Measurements from ENCODE around the gene CEND1.

The CEND1 gene

DNA sequence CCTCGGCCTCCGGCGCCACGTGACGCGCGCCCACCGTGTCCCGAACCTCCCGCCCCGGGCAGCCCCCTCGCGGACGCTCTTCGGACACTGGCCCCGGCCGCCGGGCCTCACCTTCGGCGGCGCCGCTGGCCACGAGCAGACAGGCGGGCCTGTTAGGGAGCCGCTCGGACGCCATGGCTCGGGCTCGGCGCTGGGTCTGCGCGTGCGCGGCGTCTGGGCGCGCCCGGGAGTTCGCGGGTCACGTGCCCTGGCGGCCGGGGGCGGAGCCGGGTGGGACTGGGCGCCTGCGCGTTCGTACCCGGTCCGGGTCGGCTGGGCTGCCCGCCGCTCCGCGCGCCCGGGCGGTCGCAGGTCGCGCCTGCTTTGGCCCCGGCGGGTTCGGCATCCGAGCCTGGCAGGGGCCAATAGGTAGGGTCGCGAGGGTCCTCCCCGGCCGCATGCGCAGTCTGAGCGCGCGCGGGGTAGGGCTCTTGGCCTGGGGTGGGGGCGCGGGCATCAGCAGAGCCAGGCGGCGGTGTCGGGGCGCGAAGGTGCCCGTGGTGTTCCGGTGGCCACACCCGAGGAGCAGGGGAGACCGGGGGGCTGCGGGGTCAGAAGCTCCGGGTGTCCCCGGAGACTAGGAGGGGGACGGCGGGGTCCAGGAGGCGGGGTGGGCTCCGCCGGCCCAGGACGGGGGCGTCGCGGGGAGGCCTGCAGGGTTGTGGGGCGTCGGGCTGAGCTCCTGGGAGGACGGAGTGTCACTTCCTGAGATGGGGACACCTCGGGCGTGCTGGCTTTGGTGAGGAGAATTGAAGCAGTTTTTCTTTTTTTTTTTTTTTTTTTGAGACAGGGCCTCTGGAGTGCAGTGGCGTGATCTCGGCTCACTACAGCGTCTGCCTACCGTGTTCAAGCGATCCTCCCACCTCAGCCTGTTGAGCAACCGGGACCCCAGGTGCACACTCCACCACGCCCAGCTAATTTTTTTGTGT lies 12.3 kb downstream of the CEND1 start, which contains the start of gene GATD1:
TSS of gene GATD1 (minus strand) at position 200 of the 968 bp plus-strand sequence. CDS start at position 175, 25 bp downstream.
- DNase-seq: no peak

DNA sequence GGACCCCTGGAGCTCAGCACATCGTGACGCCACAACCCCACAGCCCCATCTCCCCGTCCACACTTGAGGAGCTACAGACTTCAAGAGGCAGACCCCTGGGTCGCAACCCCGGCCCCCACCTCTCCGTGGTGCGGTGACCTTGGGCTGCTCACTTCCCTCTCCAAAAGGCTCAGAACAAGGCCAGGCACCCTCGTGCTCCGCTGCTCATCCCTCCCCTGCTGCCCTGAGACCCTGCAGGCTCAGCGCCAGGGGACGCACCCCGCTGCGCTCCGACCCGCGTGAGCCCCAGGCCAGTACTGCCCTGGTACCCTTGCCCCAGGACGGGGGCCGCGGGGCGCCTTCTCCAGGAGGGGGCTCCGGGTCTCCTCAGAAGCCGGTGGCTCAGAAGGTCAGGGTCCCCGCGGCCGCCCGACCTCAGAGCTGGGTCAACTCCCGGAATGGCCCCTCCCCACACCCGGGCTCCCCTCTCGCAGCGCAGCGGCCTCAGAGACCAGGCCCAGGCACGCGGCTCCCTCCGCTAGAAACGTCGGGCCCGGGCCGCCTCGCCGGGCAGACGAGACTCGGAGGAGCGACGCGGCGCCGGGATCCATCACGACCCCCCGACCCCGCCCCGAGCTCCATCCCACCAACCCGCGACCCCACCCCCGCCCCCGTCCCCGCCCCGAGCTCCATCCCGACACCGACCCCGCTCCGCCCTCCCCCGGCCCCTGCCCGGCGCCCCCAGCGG lies 13.2 kb downstream of the CEND1 start:
- no peak for DNase-seq

GRCh38 chr11:776263-776560 lies 13.7 kb downstream of the CEND1 start:
- DNase-seq: no peak

DNA sequence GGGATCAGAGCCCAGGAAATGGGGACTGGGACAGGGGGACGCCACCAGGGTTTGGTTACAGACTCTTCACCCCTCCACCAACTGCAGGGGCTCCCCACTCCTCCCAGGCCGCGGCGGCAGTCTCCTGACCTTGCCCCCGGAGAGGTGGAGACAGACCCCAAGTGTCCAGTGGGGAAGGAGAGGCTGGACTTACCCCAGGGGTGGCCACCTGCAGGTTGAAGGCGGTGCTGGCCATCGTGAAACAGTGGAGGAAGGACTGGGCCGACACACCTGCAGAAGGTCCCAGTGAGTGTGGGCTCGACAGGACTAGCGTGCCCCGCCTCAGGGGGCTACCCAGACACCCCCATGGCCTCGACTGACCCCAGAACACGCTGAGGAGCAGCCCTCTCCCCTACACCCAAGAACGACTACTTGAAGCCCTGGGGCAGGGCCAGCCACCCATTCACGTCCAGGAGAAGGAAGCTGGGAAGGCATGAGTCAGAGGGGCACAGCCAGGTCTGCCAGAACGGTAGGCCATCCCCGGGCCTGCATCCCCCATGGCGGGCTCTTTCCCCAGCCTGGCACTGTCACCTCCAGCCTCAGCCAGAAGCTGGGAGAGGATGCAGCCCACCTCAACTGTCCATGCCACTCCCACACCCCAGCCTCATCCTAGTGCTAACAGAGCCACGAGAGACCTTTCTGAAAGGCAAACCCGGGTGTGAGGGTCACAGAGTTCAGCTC lies 14.9 kb downstream of the CEND1 start:
- no peak for DNase-seq

GRCh38 chr11:773830-774229 lies 16.1 kb downstream of the CEND1 start:
- DNase-seq: no peak

DNA sequence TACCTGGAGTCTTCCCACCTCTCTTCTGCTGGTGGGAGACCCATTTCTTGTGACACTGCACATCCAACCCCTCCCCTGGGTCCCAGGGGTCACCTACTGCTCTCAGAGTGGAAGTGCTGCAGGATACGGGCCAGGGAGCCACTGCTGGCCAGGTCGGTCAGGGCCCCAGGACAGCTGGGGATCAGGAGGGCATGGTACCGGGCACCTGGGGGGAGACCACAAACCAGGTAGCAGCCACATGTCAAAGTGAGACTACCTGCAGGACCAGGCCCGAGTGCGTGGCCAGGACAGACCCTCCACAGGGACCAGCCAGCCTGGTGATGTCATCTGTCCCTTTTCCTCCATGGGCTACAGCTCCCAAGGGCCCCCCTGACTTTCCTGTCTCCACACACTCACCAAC lies 16.5 kb downstream of the CEND1 start:
- DNase-seq: no peak

GRCh38 chr11:772429-773390 lies 17.2 kb downstream of the CEND1 start:
- no peak for DNase-seq

GRCh38 chr11:771617-772204 lies 18.2 kb downstream of the CEND1 start:
- DNase-seq: no peak

GRCh38 chr11:770642-771616 lies 19.0 kb downstream of the CEND1 start:
- no peak for DNase-seq

DNA sequence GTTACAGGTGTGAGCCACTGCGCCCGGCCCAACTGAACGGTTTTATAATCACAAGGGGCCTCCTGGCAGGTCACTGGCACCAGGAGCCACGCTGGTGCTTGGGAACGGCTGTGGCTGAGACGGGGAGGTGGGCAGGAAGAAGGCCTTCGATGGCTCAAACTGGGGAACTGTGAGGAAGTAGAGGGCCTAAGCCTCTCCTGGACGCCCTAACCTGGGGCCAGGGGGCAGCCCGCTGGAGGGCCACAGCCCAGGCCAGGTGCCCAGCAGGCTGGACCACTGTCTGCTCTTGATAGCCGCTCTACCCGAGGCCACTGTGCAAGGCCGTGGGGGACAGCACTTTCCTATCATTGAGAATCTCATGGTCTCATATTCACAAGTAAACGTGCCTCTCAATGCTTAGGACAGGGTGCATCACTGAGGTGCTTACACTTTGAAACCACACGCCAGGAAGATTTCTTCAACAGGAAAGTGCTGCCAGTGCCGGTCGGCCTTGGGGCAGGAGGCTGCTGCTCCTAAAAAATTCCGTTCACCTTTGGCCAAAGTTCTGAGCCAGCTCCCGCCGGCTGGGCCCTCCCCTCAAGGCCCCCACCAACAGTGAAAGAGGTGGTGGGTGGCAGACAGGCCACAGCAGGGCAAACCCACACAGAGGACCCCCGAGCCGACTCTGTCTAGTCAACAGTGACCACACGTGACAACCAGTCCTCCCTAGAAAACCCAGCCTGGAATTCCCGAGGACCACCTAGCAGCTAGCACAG lies 19.8 kb downstream of the CEND1 start:
- no peak for DNase-seq

DNA sequence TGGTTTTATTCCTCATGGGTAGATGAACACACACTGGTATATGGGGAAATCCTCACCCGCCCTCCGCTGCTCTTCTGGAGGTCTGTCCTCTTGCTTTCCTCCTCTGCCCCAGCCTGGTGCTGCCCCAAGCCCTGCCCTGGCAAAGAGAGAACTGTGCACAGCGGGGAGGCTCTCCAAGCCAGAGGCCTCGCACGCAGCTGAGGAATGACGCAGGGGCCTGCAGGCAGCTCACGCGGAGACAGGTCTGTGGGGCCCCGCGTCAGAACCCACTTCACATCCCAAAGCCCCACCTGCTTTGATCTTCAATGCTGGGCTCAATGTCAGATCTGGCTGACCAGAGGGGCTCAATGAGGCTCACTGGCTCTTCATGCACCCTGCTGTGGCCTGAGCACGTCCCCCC lies 22.7 kb downstream of the CEND1 start:
- DNase-seq: no peak

DNA sequence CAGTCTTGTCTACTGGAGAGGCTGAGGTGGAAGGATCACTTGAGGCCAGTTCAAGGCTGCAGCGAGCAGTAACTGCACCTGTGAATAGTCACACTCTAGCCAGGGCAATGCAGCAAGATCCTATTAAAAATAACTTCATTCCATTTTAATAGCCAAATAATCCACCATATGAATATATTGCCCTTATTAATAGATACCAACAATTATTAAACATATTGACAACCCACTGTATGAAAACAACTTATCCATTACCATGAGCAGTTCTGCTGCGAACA lies 23.0 kb downstream of the CEND1 start:
- no peak for DNase-seq

- no peak for DNase-seq
Observed at GRCh38 chr11:766106-766935, 23.6 kb downstream of the CEND1 start.

- DNase-seq: no peak
Observed at GRCh38 chr11:765802-766091, 24.1 kb downstream of the CEND1 start.

DNA sequence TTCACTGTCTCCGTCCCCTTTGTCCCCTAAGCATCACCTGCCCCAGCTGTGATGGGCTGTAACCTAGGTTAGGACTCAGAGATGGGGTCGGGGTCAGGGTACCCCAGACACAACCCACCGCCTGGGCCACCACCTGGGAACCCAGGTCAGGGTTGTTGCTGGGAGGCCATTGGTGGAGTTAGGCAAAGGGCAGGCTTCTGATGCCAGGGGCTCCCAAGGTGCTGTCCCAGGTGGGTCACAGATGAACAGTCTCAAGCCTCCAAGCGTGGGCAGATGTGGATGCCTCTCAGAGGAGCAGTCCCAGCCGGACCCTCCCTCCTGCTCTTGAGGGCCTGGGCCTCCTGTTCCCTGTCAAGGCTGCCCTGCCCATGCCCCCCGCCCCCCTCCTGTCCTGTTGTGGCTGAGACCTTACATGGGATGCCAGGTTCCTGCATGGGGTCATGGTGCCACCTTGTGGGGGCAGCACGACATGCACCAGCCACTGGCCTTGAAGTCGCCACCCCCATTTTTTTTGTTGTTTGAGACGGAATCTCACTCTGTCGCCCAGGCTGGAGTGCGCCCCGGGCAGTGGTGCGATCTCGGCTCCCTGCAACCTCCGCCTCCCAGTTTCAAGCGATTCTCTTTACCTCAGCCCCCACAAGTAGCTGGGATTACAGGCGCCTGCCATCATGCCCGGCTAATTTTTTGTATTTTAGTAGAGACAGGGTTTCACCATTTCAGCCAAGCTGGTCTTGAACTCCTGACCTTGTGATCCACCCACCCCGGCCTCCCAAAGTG lies 24.7 kb downstream of the CEND1 start:
- no peak for DNase-seq

DNA sequence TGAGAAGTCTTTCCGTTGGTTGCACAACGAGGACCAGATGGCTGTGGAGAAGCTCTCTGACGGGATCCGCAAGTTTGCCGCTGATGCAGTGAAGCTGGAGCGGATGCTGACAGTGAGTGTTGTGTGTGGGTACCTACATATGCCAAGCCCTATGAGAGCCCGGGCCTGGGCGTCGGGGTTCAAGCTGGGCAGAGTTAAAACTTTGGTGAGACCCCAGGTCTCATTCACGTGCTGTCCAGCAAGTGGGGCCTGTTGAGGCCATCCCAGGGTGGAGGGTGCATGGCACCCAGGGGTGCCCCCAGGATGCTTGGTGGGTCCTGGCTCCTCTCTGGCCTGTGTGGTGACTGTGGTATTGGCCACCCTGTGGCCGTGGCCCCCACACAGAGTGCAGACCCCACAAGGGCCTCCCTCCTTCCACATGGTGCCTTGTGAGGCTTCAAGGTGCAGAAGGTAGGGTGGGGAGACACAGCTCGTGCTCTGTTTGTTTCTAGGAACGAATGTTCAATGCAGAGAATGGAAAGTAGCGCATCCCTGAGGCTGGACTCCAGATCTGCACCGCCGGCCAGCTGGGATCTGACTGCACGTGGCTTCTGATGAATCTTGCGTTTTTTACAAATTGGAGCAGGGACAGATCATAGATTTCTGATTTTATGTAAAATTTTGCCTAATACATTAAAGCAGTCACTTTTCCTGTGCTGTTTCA lies 25.4 kb downstream of the CEND1 start:
- DNase-seq: no peak

GRCh38 chr11:763549-764321 lies 26.2 kb downstream of the CEND1 start:
- no peak for DNase-seq
